ENCODE data around the gene SMG9.
A peak's percentile ranks its signal among the peaks of the same experiment; 100 is the strongest.
"Not testable (repeated sequence)": the region's sequence is repeated elsewhere in the genome, so short reads cannot be mapped to it uniquely, and the experiment has no call there.

The SMG9 gene

GRCh38 chr19:43767818-43768217 is 13.1 kb upstream of the SMG9 start:
- Histone ChIP-seq H3K9me3 (ENCODE audit: control insufficient read depth, insufficient read depth, low read depth, low read length) (no peaks in the 10 kb centered on the region), H3K9ac (ENCODE audit: low read length) (no peak overlapping the region), H3K4me1 (ENCODE audit: control insufficient read depth, insufficient read depth, low read length) (peaks cover 22% of the 10 kb centered on the region), H3K36me3 (ENCODE audit: control insufficient read depth, insufficient read depth, low read length) (no peaks in the 10 kb centered on the region), H3K27ac (ENCODE audit: low read depth, low read length) (no peak overlapping the region), H3K4me3 (ENCODE audit: low read depth, low read length) (no peak overlapping the region), H3K27me3 (ENCODE audit: control insufficient read depth, insufficient read depth, low read length) (peaks cover 33% of the 10 kb centered on the region)

GRCh38 chr19:43767316-43767715 is 12.6 kb upstream of the SMG9 start:
- peaks cover 22% of the 10 kb centered on the region for H3K4me1 ChIP-seq (ENCODE audit: control insufficient read depth, insufficient read depth, low read length)
- H3K9ac ChIP-seq (ENCODE audit: low read length) = no peak overlapping the region
- H3K4me3 ChIP-seq (ENCODE audit: low read depth, low read length) = no peak overlapping the region
- H3K36me3 ChIP-seq (ENCODE audit: control insufficient read depth, insufficient read depth, low read length) = no peaks in the 10 kb centered on the region
- H3K27ac ChIP-seq (ENCODE audit: low read depth, low read length) = no peak overlapping the region
- no peaks in the 10 kb centered on the region for H3K9me3 ChIP-seq (ENCODE audit: control insufficient read depth, insufficient read depth, low read depth, low read length)
- peaks cover 28% of the 10 kb centered on the region for H3K27me3 ChIP-seq (ENCODE audit: control insufficient read depth, insufficient read depth, low read length)

GRCh38 chr19:43766755-43767043 is 11.9 kb upstream of the SMG9 start:
- Histone ChIP-seq H3K4me1 (ENCODE audit: control insufficient read depth, insufficient read depth, low read length) (peaks cover 22% of the 10 kb centered on the region), H3K9me3 (ENCODE audit: control insufficient read depth, insufficient read depth, low read depth, low read length) (no peaks in the 10 kb centered on the region), H3K4me3 (ENCODE audit: low read depth, low read length) (no peak overlapping the region), H3K9ac (ENCODE audit: low read length) (no peak overlapping the region), H3K27me3 (ENCODE audit: control insufficient read depth, insufficient read depth, low read length) (peaks cover 21% of the 10 kb centered on the region; the same call in 1 of the 2 replicates), H3K27ac (ENCODE audit: low read depth, low read length) (no peak overlapping the region), H3K36me3 (ENCODE audit: control insufficient read depth, insufficient read depth, low read length) (no peaks in the 10 kb centered on the region)

- Histone ChIP-seq H3K9ac (ENCODE audit: low read length) (peak overlapping the region; percentile 17), H3K4me1 (ENCODE audit: control insufficient read depth, insufficient read depth, low read length) (peaks cover 22% of the 10 kb centered on the region), H3K9me3 (ENCODE audit: control insufficient read depth, insufficient read depth, low read depth, low read length) (no peaks in the 10 kb centered on the region), H3K27me3 (ENCODE audit: control insufficient read depth, insufficient read depth, low read length) (peaks cover 8% of the 10 kb centered on the region; the same call in 1 of the 2 replicates), H3K27ac (ENCODE audit: low read depth, low read length) (peak overlapping the region; percentile 36; the same call in 1 of the 2 replicates), H3K36me3 (ENCODE audit: control insufficient read depth, insufficient read depth, low read length) (no peaks in the 10 kb centered on the region), H3K4me3 (ENCODE audit: low read depth, low read length) (no peak overlapping the region)
These were observed 10.5 kb upstream of the SMG9 start for GRCh38 chr19:43765109-43765876.

GRCh38 chr19:43764684-43765083 is 9.9 kb upstream of the SMG9 start:
- H3K36me3 ChIP-seq (ENCODE audit: control insufficient read depth, insufficient read depth, low read length); H3K4me3 ChIP-seq (ENCODE audit: low read depth, low read length); H3K27me3 ChIP-seq (ENCODE audit: control insufficient read depth, insufficient read depth, low read length); H3K27ac ChIP-seq (ENCODE audit: low read depth, low read length); H3K9me3 ChIP-seq (ENCODE audit: control insufficient read depth, insufficient read depth, low read depth, low read length): not testable (repeated sequence)
- peak overlapping the region; percentile 17 for H3K9ac ChIP-seq (ENCODE audit: low read length)
- H3K4me1 ChIP-seq (ENCODE audit: control insufficient read depth, insufficient read depth, low read length) = peaks cover 24% of the 10 kb centered on the region

- no peak overlapping the region for H3K27ac ChIP-seq (ENCODE audit: low read depth, low read length)
- H3K27me3 ChIP-seq (ENCODE audit: control insufficient read depth, insufficient read depth, low read length) = no peaks in the 10 kb centered on the region
- H3K4me3 ChIP-seq (ENCODE audit: low read depth, low read length) = no peak overlapping the region
- no peak overlapping the region for H3K9ac ChIP-seq (ENCODE audit: low read length)
- no peaks in the 10 kb centered on the region for H3K36me3 ChIP-seq (ENCODE audit: control insufficient read depth, insufficient read depth, low read length)
- H3K9me3 ChIP-seq (ENCODE audit: control insufficient read depth, insufficient read depth, low read depth, low read length) = no peaks in the 10 kb centered on the region
- H3K4me1 ChIP-seq (ENCODE audit: control insufficient read depth, insufficient read depth, low read length) = peaks cover 30% of the 10 kb centered on the region
These were observed 8.7 kb upstream of the SMG9 start for GRCh38 chr19:43763473-43763939.

- Histone ChIP-seq H3K9ac (ENCODE audit: low read length) (no peak overlapping the region), H3K36me3 (ENCODE audit: control insufficient read depth, insufficient read depth, low read length) (no peaks in the 10 kb centered on the region), H3K9me3 (ENCODE audit: control insufficient read depth, insufficient read depth, low read depth, low read length) (no peaks in the 10 kb centered on the region), H3K27me3 (ENCODE audit: control insufficient read depth, insufficient read depth, low read length) (no peaks in the 10 kb centered on the region), H3K4me1 (ENCODE audit: control insufficient read depth, insufficient read depth, low read length) (peaks cover 30% of the 10 kb centered on the region), H3K27ac (ENCODE audit: low read depth, low read length) (no peak overlapping the region), H3K4me3 (ENCODE audit: low read depth, low read length) (no peak overlapping the region)
These were observed 8.1 kb upstream of the SMG9 start for GRCh38 chr19:43762814-43763213.

- no peak overlapping the region for H3K9ac ChIP-seq (ENCODE audit: low read length)
- peaks cover 21% of the 10 kb centered on the region for H3K4me1 ChIP-seq (ENCODE audit: control insufficient read depth, insufficient read depth, low read length)
- H3K36me3 ChIP-seq (ENCODE audit: control insufficient read depth, insufficient read depth, low read length) = no peaks in the 10 kb centered on the region; the same call in 1 of the 2 replicates
- H3K9me3 ChIP-seq (ENCODE audit: control insufficient read depth, insufficient read depth, low read depth, low read length) = no peaks in the 10 kb centered on the region
- no peak overlapping the region for H3K27ac ChIP-seq (ENCODE audit: low read depth, low read length)
- no peak overlapping the region for H3K4me3 ChIP-seq (ENCODE audit: low read depth, low read length)
- no peaks in the 10 kb centered on the region for H3K27me3 ChIP-seq (ENCODE audit: control insufficient read depth, insufficient read depth, low read length)
These were observed 6.2 kb upstream of the SMG9 start for GRCh38 chr19:43760941-43761340.

GRCh38 chr19:43759515-43759914 is 4.8 kb upstream of the SMG9 start:
- Histone ChIP-seq H3K4me1 (ENCODE audit: control insufficient read depth, insufficient read depth, low read length) (peaks cover 11% of the 10 kb centered on the region), H3K9ac (ENCODE audit: low read length) (no peak overlapping the region), H3K27me3 (ENCODE audit: control insufficient read depth, insufficient read depth, low read length) (no peaks in the 10 kb centered on the region), H3K4me3 (ENCODE audit: low read depth, low read length) (no peak overlapping the region), H3K27ac (ENCODE audit: low read depth, low read length) (no peak overlapping the region), H3K36me3 (ENCODE audit: control insufficient read depth, insufficient read depth, low read length) (no peaks in the 10 kb centered on the region; the same call in 1 of the 2 replicates), H3K9me3 (ENCODE audit: control insufficient read depth, insufficient read depth, low read depth, low read length) (no peaks in the 10 kb centered on the region)

- Histone ChIP-seq H3K27me3 (ENCODE audit: control insufficient read depth, insufficient read depth, low read length) (no peaks in the 10 kb centered on the region), H3K4me1 (ENCODE audit: control insufficient read depth, insufficient read depth, low read length) (peaks cover 15% of the 10 kb centered on the region)
These were observed 567 bp upstream of the SMG9 start for GRCh38 chr19:43755256-43755801.

GRCh38 chr19:43754253-43754502 is 584 bp downstream of the SMG9 start:
- H3K4me1 ChIP-seq (ENCODE audit: control insufficient read depth, insufficient read depth, low read length) = peaks cover 8% of the 10 kb centered on the region
- peak overlapping the region; percentile 55; the same call in 1 of the 2 replicates for H3K27ac ChIP-seq (ENCODE audit: low read depth, low read length)
- H3K4me3 ChIP-seq (ENCODE audit: low read depth, low read length) = peak overlapping the region; percentile 78
- H3K9ac ChIP-seq (ENCODE audit: low read length) = peak overlapping the region; percentile 93
- no peaks in the 10 kb centered on the region for H3K9me3 ChIP-seq (ENCODE audit: control insufficient read depth, insufficient read depth, low read depth, low read length)
- no peaks in the 10 kb centered on the region for H3K27me3 ChIP-seq (ENCODE audit: control insufficient read depth, insufficient read depth, low read length)
- H3K36me3 ChIP-seq (ENCODE audit: control insufficient read depth, insufficient read depth, low read length) = peaks cover 24% of the 10 kb centered on the region

More at GRCh38 chr19:43755256-43755801, 567 bp upstream of the SMG9 start:
- Histone ChIP-seq H3K9ac (ENCODE audit: low read length) (peak overlapping the region; percentile 93), H3K36me3 (ENCODE audit: control insufficient read depth, insufficient read depth, low read length) (peaks cover 12% of the 10 kb centered on the region), H3K27ac (ENCODE audit: low read depth, low read length) (peak overlapping the region; percentile 95), H3K9me3 (ENCODE audit: control insufficient read depth, insufficient read depth, low read depth, low read length) (no peaks in the 10 kb centered on the region), H3K4me3 (ENCODE audit: low read depth, low read length) (peak overlapping the region; percentile 78)

Measured in HUES6 (cell line).